Parathyroid adenoma (tissue), 2 donors: ENCODE results near the gene ZNF85.

Source experiments
- H2AFZ ChIP-seq: fragments of 300-600 bp; sonication (generic); one replicate; pipeline ENCODE4 v1.7.0; 2017; ENCODE audit warnings: antibody characterized with exemption, mild to moderate bottlenecking
- H3K27ac ChIP-seq: fragments of 300-600 bp; sonication (generic); one replicate; pipeline ENCODE4 v1.7.0; 2017
- H3K27me3 ChIP-seq: fragments of 300-600 bp; sonication (generic); one replicate; pipeline ENCODE4 v1.7.0; 2017; ENCODE audit warnings: low read length; ENCODE audit not compliant: control insufficient read depth, insufficient read depth
- H3K36me3 ChIP-seq: fragments of 300-600 bp; sonication (generic); one replicate; pipeline ENCODE4 v1.7.0; 2017; ENCODE audit warnings: low read length; ENCODE audit not compliant: control insufficient read depth, insufficient read depth
- H3K4me1 ChIP-seq: fragments of 300-600 bp; sonication (generic); one replicate; pipeline ENCODE4 v1.7.0; 2017; ENCODE audit warnings: control low read depth
- H3K4me2 ChIP-seq: fragments of 300-600 bp; sonication (generic); one replicate; pipeline ENCODE4 v1.7.0; 2017; ENCODE audit warnings: low read length
- H3K4me3 ChIP-seq: fragments of 300-600 bp; sonication (generic); one replicate; pipeline ENCODE4 v1.7.0; 2017; ENCODE audit warnings: low read depth, low read length
- H3K79me2 ChIP-seq: fragments of 300-600 bp; sonication (generic); one replicate; pipeline ENCODE4 v1.7.0; 2017; ENCODE audit warnings: control low read depth
- H3K9ac ChIP-seq: fragments of 300-600 bp; sonication (generic); one replicate; pipeline ENCODE4 v1.7.0; 2017; ENCODE audit warnings: mild to moderate bottlenecking
- H3K9me3 ChIP-seq: fragments of 300-600 bp; sonication (generic); one replicate; pipeline ENCODE4 v1.7.0; 2017; ENCODE audit warnings: low read length; ENCODE audit not compliant: control insufficient read depth
- TF ChIP-seq, protein P1 (sequence below): fragments of 300-600 bp; sonication (generic); IDR thresholded peaks from one replicate; pipeline ENCODE4 v1.7.0; 2017; ENCODE audit warnings: antibody characterized with exemption, mild to moderate bottlenecking
- donor health status: primary hyperparathyroidism.

ZNF85 gene

DNA sequence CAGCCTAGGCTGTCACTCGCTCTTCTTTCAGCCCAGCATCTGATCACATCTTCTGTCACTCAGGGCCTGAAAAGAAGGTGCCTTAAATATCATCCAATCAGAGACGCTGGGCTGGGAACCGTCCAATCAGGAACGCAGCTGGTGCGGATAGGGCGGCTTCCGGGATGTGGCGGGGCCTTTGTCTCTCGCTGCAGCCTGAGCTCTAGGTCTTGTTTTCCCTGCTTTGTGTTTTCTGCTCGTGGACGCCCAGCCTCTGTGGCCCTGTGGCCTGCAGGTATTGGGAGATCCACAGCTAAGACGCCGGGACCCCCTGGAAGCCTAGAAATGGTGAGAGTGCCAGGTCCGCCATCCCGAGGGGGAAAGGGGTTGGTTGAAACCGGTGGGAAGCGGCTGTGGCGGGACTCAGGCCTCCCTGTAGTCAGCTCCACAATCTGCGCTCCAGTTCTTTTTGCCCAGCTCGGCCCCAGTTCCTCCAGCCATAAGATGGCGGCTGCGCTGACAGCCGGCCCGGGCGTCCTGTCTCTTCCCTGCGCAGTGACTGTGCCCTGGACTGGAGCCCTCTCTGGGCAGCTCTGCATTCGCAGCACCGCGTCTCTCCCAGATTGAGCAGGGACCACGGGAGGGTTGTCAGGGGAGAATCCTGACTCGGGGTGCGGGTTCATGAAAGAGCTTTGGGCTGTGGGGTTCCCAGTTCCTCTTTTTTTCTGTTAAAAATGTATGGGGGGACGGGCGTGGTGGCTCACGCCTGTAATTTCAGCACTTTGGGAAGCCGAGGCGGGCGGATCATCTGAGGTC lies at the start of gene ZNF85:
Gene ZNF85 (plus strand): TSS at position 175 of the 795 bp plus-strand sequence. CDS start 150 bp downstream, at position 325.
- peak within 1 kb of the TSS; percentile 67 for H3K4me3 ChIP-seq
- no peaks in the 10 kb centered on the region for H3K9me3 ChIP-seq
- peak within 1 kb of the TSS; percentile 11 for H3K9ac ChIP-seq
- no peaks in the 10 kb centered on the region for H3K79me2 ChIP-seq
- H3K4me2 ChIP-seq: peak within 1 kb of the TSS; percentile 76
- TF ChIP-seq, protein P1, sequence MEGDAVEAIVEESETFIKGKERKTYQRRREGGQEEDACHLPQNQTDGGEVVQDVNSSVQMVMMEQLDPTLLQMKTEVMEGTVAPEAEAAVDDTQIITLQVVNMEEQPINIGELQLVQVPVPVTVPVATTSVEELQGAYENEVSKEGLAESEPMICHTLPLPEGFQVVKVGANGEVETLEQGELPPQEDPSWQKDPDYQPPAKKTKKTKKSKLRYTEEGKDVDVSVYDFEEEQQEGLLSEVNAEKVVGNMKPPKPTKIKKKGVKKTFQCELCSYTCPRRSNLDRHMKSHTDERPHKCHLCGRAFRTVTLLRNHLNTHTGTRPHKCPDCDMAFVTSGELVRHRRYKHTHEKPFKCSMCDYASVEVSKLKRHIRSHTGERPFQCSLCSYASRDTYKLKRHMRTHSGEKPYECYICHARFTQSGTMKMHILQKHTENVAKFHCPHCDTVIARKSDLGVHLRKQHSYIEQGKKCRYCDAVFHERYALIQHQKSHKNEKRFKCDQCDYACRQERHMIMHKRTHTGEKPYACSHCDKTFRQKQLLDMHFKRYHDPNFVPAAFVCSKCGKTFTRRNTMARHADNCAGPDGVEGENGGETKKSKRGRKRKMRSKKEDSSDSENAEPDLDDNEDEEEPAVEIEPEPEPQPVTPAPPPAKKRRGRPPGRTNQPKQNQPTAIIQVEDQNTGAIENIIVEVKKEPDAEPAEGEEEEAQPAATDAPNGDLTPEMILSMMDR: no peak
- H2AFZ ChIP-seq: peak within 1 kb of the TSS; percentile 85
- no peaks in the 10 kb centered on the region for H3K27me3 ChIP-seq
- peak within 1 kb of the TSS; percentile 87 for H3K27ac ChIP-seq
- no peaks in the 10 kb centered on the region for H3K4me1 ChIP-seq
- H3K36me3 ChIP-seq: no peaks in the 10 kb centered on the region

DNA sequence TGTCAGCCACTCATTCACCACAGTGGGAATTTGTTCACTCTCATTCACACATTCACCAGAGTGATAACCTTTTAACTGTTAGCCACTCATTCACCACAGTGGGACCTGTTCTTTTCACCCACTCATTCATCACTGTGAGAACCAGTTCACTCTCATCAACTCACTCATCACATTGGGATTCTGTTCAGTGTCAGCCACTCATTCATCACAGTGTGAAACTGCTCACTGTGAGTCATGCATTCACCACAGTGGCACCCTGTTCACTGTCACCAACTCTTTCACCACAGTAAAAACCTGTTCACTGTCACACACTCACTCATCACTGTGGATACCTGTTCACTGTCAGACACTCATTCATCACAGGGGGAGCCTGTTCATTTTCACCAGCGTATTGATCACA lies 43.5 kb upstream of the ZNF85 start:
- Histone ChIP-seq H3K4me1 (no peaks in the 10 kb centered on the region), H3K79me2 (no peaks in the 10 kb centered on the region), H3K9ac (no peak overlapping the region), H3K4me3 (no peak overlapping the region), H3K27me3 (no peaks in the 10 kb centered on the region), H2AFZ (no peak overlapping the region), H3K36me3 (no peaks in the 10 kb centered on the region), H3K27ac (no peak overlapping the region), H3K9me3 (no peaks in the 10 kb centered on the region), H3K4me2 (no peak overlapping the region)
- TF ChIP-seq, protein P1: no peak

DNA sequence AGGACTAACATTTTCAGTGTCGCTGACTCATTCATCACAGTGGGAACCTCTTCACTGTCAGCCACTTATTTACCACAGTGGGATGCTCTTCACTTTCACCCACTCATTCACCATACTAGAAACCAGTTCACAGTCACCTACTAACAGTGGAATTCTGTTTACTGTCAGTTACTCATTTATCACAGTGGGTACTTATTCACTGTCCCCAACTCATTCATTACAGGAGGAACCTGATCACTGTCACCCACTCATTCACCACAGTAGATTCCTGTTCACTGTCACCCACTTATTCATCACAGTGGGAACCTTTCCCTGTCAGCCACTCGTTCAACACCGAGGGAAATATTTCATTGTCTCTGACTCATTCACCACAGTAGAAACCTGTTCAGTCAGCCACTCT lies 10.1 kb upstream of the ZNF85 start:
- TF ChIP-seq, protein P1: no peak
- Histone ChIP-seq H3K36me3 (no peaks in the 10 kb centered on the region), H3K27ac (no peak overlapping the region), H3K27me3 (no peaks in the 10 kb centered on the region), H3K9ac (no peak overlapping the region), H3K9me3 (no peaks in the 10 kb centered on the region), H3K4me3 (no peak overlapping the region), H3K4me2 (no peak overlapping the region), H3K4me1 (no peaks in the 10 kb centered on the region), H3K79me2 (no peaks in the 10 kb centered on the region), H2AFZ (no peak overlapping the region)

DNA sequence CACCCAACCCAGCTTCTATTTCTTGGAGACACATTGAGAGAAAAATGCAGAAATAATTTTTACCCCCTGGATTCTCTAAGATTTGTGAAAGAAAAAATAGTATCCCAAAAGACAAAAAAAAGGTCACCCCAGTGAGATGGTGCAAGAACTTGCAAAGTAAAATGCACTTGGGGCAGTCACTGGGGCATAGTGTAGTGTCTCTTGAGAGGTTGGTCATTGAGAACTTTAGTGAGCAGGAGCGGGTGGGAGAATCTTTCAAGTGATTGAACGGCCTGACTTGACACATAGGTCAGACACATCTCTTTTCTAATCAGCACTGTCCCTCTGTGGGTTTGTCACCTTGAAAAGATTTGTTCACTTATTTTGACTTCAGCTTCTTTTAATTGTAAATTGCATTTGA lies 2.4 kb downstream of the ZNF85 start:
- Histone ChIP-seq H2AFZ (no peak overlapping the region), H3K4me2 (no peak overlapping the region), H3K36me3 (no peaks in the 10 kb centered on the region), H3K27me3 (no peaks in the 10 kb centered on the region), H3K4me3 (no peak overlapping the region), H3K9me3 (no peaks in the 10 kb centered on the region), H3K9ac (no peak overlapping the region), H3K27ac (no peak overlapping the region), H3K4me1 (no peaks in the 10 kb centered on the region), H3K79me2 (no peaks in the 10 kb centered on the region)
- TF ChIP-seq, protein P1: no peak

DNA sequence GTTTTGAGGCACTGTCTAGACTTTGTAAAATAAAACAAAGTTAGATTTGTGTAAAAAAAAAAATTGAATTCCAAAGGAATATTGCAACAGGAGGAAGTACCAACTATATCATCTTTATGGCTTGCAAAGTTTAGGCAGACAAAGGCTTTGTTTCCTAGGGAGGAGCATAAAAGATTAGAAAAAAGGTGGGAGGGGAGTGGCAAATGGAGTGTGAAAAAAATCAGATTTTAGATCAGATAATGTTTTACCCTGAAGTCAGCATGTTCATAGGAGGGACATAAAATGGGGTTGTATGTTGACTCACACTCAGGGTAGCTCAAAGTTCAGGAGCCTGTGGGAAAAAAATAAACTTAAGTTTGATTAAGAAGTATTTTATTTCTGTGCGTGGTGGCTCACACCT lies 3.7 kb downstream of the ZNF85 start:
- H3K4me3 ChIP-seq: no peak overlapping the region
- H3K27me3 ChIP-seq: no peaks in the 10 kb centered on the region
- H3K9ac ChIP-seq: no peak overlapping the region
- H3K9me3 ChIP-seq: no peaks in the 10 kb centered on the region
- TF ChIP-seq, protein P1: no peak
- no peak overlapping the region for H3K27ac ChIP-seq
- no peaks in the 10 kb centered on the region for H3K36me3 ChIP-seq
- no peak overlapping the region for H2AFZ ChIP-seq
- H3K79me2 ChIP-seq: no peaks in the 10 kb centered on the region
- H3K4me1 ChIP-seq: no peaks in the 10 kb centered on the region
- H3K4me2 ChIP-seq: no peak overlapping the region
